ENCODE results near the gene NBPF19.
"Not testable (repeated sequence)": the region's sequence is repeated elsewhere in the genome, so short reads cannot be mapped to it uniquely, and the experiment has no call there.

NBPF19 gene, protein sequence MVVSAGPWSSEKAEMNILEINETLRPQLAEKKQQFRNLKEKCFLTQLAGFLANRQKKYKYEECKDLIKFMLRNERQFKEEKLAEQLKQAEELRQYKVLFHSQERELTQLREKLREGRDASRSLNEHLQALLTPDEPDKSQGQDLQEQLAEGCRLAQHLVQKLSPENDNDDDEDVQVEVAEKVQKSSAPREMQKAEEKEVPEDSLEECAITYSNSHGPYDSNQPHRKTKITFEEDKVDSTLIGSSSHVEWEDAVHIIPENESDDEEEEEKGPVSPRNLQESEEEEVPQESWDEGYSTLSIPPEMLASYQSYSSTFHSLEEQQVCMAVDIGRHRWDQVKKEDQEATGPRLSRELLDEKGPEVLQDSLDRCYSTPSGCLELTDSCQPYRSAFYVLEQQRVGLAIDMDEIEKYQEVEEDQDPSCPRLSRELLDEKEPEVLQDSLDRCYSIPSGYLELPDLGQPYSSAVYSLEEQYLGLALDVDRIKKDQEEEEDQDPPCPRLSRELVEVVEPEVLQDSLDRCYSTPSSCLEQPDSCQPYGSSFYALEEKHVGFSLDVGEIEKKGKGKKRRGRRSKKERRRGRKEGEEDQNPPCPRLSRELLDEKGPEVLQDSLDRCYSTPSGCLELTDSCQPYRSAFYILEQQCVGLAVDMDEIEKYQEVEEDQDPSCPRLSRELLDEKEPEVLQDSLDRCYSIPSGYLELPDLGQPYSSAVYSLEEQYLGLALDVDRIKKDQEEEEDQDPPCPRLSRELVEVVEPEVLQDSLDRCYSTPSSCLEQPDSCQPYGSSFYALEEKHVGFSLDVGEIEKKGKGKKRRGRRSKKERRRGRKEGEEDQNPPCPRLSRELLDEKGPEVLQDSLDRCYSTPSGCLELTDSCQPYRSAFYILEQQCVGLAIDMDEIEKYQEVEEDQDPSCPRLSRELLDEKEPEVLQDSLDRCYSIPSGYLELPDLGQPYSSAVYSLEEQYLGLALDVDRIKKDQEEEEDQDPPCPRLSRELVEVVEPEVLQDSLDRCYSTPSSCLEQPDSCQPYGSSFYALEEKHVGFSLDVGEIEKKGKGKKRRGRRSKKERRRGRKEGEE (N-terminal part only)

DNA sequence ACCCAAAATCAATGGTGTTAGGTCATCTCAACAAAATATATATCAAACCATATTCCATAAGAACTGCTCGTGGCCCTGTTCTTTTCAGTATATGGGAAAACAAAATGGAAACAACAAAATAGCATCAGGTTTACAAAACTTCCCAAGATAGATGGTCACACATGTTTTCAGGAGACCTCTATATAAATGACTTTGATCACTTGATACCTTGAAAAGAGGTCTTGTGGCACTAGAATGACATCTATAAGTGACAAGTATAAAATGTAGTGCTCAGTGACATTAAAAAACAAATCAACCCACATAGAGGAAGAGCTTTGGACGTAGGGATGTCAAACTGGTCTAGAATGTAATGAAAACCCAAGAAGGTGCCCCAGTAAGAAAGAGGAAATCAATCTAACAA, at the start of gene NBPF19:
TSS of gene NBPF19 (plus strand) at position 301 of the 400 bp plus-strand sequence. CDS start 888 bp downstream, outside the sequence.
- not testable (repeated sequence) for DNase-seq (ENCODE audit: insufficient read length, low spot score); FAIRE-seq

- FAIRE-seq; DNase-seq (ENCODE audit: insufficient read length, low spot score): not testable (repeated sequence)
Observed at GRCh38 chr1:149428317-149428716, 46.5 kb upstream of the NBPF19 start.

GRCh38 chr1:149445451-149445850, 29.4 kb upstream of the NBPF19 start:
- not testable (repeated sequence) for DNase-seq (ENCODE audit: insufficient read length, low spot score); FAIRE-seq

GRCh38 chr1:149452196-149452595, 22.6 kb upstream of the NBPF19 start:
- not testable (repeated sequence) for FAIRE-seq

DNA sequence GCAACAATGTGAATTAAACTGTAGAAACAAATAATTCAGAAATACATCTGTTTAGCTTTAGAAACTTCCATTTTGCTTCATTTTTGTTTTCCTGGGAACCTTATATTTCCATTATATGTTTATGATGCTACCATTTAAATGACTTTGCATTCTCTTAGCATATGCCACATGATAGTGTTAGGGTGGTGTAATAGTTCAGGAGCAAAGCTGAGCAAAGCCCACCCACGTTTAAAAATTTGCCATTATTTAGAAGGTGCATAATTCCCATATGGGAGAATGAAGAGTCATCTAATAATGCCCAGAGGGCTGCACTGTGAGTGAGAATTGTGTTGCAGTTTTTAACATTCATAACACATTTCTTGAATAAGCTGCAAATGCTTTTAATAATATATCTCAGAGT, 22.2 kb upstream of the NBPF19 start:
- FAIRE-seq; DNase-seq (ENCODE audit: insufficient read length, low spot score): not testable (repeated sequence)

More at GRCh38 chr1:149452196-149452595, 22.6 kb upstream of the NBPF19 start:
- DNase-seq (ENCODE audit: insufficient read length, low spot score), result not testable (repeated sequence)

- FAIRE-seq; DNase-seq (ENCODE audit: insufficient read length, low spot score): not testable (repeated sequence)
Observed at GRCh38 chr1:149558350-149558825, 83.5 kb downstream of the NBPF19 start.

GRCh38 chr1:149561806-149562205, 87.0 kb downstream of the NBPF19 start:
- FAIRE-seq; DNase-seq (ENCODE audit: insufficient read length, low spot score): not testable (repeated sequence)

DNA sequence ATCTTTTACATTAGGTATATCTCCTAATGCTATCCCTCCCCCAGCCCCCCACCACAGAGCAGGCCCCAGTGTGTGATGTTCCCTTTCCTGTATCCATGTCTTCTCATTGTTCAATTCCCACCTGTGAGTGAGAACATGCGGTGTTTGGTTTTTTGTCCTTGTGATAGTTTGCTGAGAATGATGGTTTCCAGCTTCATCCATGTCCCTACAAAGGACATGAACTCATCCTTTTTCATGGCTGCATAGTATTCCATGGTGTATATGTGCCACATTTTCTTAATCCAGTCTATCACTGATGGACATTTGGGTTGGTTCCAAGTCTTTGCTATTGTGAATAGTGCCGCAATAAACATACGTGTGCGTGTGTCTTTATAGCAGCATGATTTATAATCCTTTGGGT, 90.6 kb downstream of the NBPF19 start:
- not testable (repeated sequence) for DNase-seq (ENCODE audit: insufficient read length, low spot score); FAIRE-seq

GRCh38 chr1:149572763-149573162, 97.9 kb downstream of the NBPF19 start:
- not testable (repeated sequence) for DNase-seq (ENCODE audit: insufficient read length, low spot score); FAIRE-seq

- DNase-seq (ENCODE audit: insufficient read length, low spot score); FAIRE-seq: not testable (repeated sequence)
Observed at GRCh38 chr1:149585592-149585991, 110.7 kb downstream of the NBPF19 start.
